ENCODE measurements around the gene XPC. TPM values are rescaled to one million over a fixed set of nuclear protein-coding genes. Genes with fewer than 3 reads are reported as not detected.

Gene XPC
- total and polyA plus RNA-seq, 4 donors, result 12.7 to 26.7 (median 14.2) TPM

- Histone ChIP-seq H3K4me1 (ENCODE audit: control insufficient read depth in 4 of 4, insufficient read depth in 4 of 4, low read length in 3 of 4) (peaks cover 17 to 63% (median 53%) of the 10 kb centered on the region in 4 donors), H3K36me3 (ENCODE audit: control insufficient read depth in 4 of 4, insufficient read depth in 3 of 4, low read depth in 1 of 4, low read length in 3 of 4) (peaks cover 3 to 23% (median 18%) of the 10 kb centered on the region in 4 donors)
- DNase-seq (ENCODE audit: low spot score), result no peak
Measured at GRCh38 chr3:14144423-14145075, 33.9 kb downstream of the XPC start.

More at GRCh38 chr3:14144423-14145075, 33.9 kb downstream of the XPC start:
- Histone ChIP-seq H3K4me3 (ENCODE audit: low read depth in 1 of 3, low read length in 3 of 3) (no peak overlapping the region), H3K27me3 (ENCODE audit: control insufficient read depth in 4 of 4, insufficient read depth in 4 of 4, low read length in 3 of 4) (no peaks in the 10 kb centered on the region), H3K27ac (ENCODE audit: low read depth in 1 of 2, low read length in 2 of 2) (peak overlapping the region; percentile 84 to 86), H3K9me3 (ENCODE audit: control insufficient read depth in 4 of 4, low read length in 3 of 4) (no peaks in the 10 kb centered on the region), H3K9ac (ENCODE audit: low read depth in 1 of 2, low read length in 2 of 2) (peak overlapping the region in 1 of 2 donors; percentile 56)
- TF ChIP-seq HNF4A (conservative IDR thresholded peaks at IDR 0.05) (peak in 1 of 2 donors; percentile 51), YY1 (IDR thresholded peaks at IDR 0.05) (peak; percentile 88), CTCF (IDR thresholded peaks at IDR 0.05; ENCODE audit: low read depth, low read length, missing input control) (no peak), ZBTB33 (IDR thresholded peaks at IDR 0.05) (no peak), JUND (IDR thresholded peaks at IDR 0.05) (peak; percentile 96 to 98), SP1 (IDR thresholded peaks at IDR 0.05) (peak; percentile 47), RXRA (IDR thresholded peaks at IDR 0.05) (peak in 1 of 2 donors; percentile 59), RAD21 (IDR thresholded peaks at IDR 0.05) (peak in 1 of 2 donors; percentile 24), REST (IDR thresholded peaks at IDR 0.05) (peak; percentile 27)
- 45% methylated on average over 7 of the region's 7 CpGs for WGBS
